ENCODE results near the gene LRRC8E.

DNA sequence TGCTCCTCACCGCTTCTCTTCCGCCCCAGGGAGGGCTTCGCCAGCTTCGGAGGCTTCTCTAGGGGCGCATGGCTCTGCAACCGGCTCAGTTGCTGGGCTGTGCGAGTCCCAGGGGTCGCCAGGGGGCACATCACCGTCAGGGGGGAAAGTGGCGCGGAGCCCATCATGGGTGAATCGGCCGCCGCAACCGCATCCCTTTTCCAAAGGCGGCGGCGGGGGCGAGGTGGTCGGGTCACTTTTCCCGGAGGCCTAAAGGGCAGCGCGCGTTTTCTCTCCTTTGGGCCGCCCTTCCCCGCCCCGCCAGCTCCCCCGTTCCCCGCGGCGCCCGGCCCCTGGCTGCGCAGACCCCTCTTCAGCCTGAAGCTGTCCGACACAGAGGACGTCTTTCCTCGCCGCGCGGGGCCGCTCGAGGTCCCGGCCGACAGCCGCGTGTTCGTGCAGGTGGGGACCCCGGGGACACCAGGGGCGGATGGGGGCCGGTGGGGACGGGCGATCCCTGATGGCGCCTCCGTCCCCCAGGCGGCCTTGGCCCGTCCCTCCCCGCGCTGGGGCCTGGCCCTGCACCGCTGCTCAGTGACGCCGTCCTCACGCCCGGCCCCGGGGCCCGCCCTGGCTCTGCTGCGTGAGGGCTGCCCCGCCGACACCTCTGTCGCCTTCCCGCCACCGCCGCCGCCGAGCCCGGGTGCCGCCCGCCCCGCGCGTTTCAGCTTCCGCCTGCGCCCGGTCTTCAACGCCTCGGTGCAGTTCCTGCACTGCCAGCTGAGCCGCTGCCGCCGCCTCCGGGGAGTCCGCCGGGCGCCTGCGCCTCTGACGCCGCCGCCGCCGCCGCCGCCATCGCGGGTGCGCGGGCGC, 28.0 kb downstream of the LRRC8E start:
- no peak for TF ChIP-seq POLR2AphosphoS5 (IDR thresholded peaks at IDR 0.05)
- TF ChIP-seq, protein P1, sequence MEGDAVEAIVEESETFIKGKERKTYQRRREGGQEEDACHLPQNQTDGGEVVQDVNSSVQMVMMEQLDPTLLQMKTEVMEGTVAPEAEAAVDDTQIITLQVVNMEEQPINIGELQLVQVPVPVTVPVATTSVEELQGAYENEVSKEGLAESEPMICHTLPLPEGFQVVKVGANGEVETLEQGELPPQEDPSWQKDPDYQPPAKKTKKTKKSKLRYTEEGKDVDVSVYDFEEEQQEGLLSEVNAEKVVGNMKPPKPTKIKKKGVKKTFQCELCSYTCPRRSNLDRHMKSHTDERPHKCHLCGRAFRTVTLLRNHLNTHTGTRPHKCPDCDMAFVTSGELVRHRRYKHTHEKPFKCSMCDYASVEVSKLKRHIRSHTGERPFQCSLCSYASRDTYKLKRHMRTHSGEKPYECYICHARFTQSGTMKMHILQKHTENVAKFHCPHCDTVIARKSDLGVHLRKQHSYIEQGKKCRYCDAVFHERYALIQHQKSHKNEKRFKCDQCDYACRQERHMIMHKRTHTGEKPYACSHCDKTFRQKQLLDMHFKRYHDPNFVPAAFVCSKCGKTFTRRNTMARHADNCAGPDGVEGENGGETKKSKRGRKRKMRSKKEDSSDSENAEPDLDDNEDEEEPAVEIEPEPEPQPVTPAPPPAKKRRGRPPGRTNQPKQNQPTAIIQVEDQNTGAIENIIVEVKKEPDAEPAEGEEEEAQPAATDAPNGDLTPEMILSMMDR (IDR thresholded peaks at IDR 0.05), result no peak
